Keratinocyte (primary cell): Measurements from ENCODE around the gene SOX10. TPM values are rescaled to one million over a fixed set of nuclear protein-coding genes. Genes with fewer than 3 reads are reported as not detected.

Experiments used
- DNase-seq: peaks from one replicate; pipeline ENCODE4 v3.0.0-alpha.2; 2011; ENCODE audit warnings: low read depth, missing footprints, low spot score
- FAIRE-seq: peaks from 2 replicates; lab custom pipeline; 2011; peaks lifted over from hg19 to GRCh38; lab: Jason Lieb, UNC
- H2AFZ ChIP-seq: 2 replicates; pipeline ENCODE4 v1.6.0; 2012; ENCODE audit warnings: low read length, control low read depth, inconsistent platforms; ENCODE audit not compliant: control insufficient read depth
- H3K27ac ChIP-seq: 2 replicates; pipeline ENCODE4 v1.5.1; 2011; ENCODE audit warnings: low read length; ENCODE audit not compliant: control insufficient read depth, insufficient read depth
- H3K27me3 ChIP-seq: 3 replicates; pipeline ENCODE4 v1.6.0; 2011; ENCODE audit warnings: low read length; ENCODE audit not compliant: control insufficient read depth, insufficient read depth; ENCODE audit errors: extremely low read depth
- H3K36me3 ChIP-seq, 2 experiments: 2 replicates in 1 of 2; 3 replicates in 1 of 2; pipeline ENCODE4 v1.5.1; 2011; ENCODE audit warnings: low read length in 2 of 2, mild to moderate bottlenecking in 1 of 2; ENCODE audit not compliant: control insufficient read depth in 2 of 2, insufficient read depth in 2 of 2; ENCODE audit errors: extremely low read depth in 1 of 2
- H3K4me1 ChIP-seq: 3 replicates; pipeline ENCODE4 v1.5.1; 2011; ENCODE audit warnings: low read length; ENCODE audit not compliant: control insufficient read depth, insufficient read depth; ENCODE audit errors: extremely low read depth
- H3K4me2 ChIP-seq: 3 replicates; pipeline ENCODE4 v1.6.0; 2011; ENCODE audit warnings: low read depth, low read length; ENCODE audit not compliant: control insufficient read depth, insufficient read depth; ENCODE audit errors: extremely low read depth
- H3K4me3 ChIP-seq, 3 experiments: fragments of 200-600 bp in 1 of 3; sonication (generic) in 1 of 3; 2 replicates in 2 of 3; 3 replicates in 1 of 3; pipeline ENCODE4 v1.5.1; 2011 to 2016; ENCODE audit warnings: low read length in 3 of 3, mild to moderate bottlenecking in 3 of 3, control low read depth in 2 of 3, inconsistent platforms in 1 of 3, low read depth in 1 of 3, mixed read lengths in 1 of 3, mixed run types in 1 of 3, moderate library complexity in 1 of 3; ENCODE audit not compliant: control insufficient read depth in 2 of 3, insufficient read depth in 2 of 3; ENCODE audit errors: extremely low read depth in 1 of 3
- H3K79me2 ChIP-seq: 2 replicates; pipeline ENCODE4 v1.6.0; 2012; ENCODE audit warnings: low read length; ENCODE audit not compliant: control insufficient read depth, insufficient read depth
- H3K9ac ChIP-seq: 3 replicates; pipeline ENCODE4 v1.6.0; 2011; ENCODE audit warnings: low read length; ENCODE audit not compliant: control insufficient read depth, insufficient read depth; ENCODE audit errors: extremely low read depth
- H3K9me1 ChIP-seq: 3 replicates; pipeline ENCODE4 v1.6.0; 2011; ENCODE audit warnings: low read length; ENCODE audit not compliant: control insufficient read depth, insufficient read depth; ENCODE audit errors: extremely low read depth
- H3K9me3 ChIP-seq: 2 replicates; pipeline ENCODE4 v1.5.1; 2012; ENCODE audit warnings: low read depth, low read length; ENCODE audit not compliant: control insufficient read depth
- H4K20me1 ChIP-seq: 3 replicates; pipeline ENCODE4 v1.6.0; 2011; ENCODE audit warnings: low read length; ENCODE audit not compliant: control insufficient read depth, insufficient read depth; ENCODE audit errors: extremely low read depth
- CTCF ChIP-seq, 3 experiments: IDR thresholded peaks in 1 of 3; conservative IDR thresholded peaks in 1 of 3; optimal IDR thresholded peaks in 1 of 3; 2 replicates in 2 of 3; 3 replicates in 1 of 3; pipeline versions ENCODE3 to v1.5.1; 2011; ENCODE audit warnings: low read length in 3 of 3, mild to moderate bottlenecking in 3 of 3, moderate library complexity in 2 of 3, control low read depth in 1 of 3, inconsistent platforms in 1 of 3; ENCODE audit not compliant: insufficient read depth in 2 of 3; ENCODE audit errors: extremely low read depth in 1 of 3
- EZH2 ChIP-seq: IDR thresholded peaks from one replicate; pipeline ENCODE4 v1.6.1; 2012; ENCODE audit warnings: inconsistent platforms, mild to moderate bottlenecking, low read length, moderate library complexity
- dilution Hi-C: fragments of 300-500 bp; cut with MboI; formaldehyde crosslinking; loops from one replicate; pipeline ENCODE4 v1.7.0; 2020; ENCODE audit warnings: low sequenced_read_pairs; ENCODE audit not compliant: extremely low pct_ligation_motif_present
- polyA plus RNA-seq, 5 experiments: library from polyadenylated mRNA; depleted of rRNA in 3 of 5; stranded (reverse) in 3 of 5; stranded (forward) in 1 of 5; unstranded in 1 of 5; fragments of >200 nt; gene quantifications; 1 replicate in 1 of 5; 2 replicates in 3 of 5; 3 replicates in 1 of 5; pipeline versions ENCODE4 v1.2.1 to v1.2.3, GENCODE V29; 2011 to 2012; ENCODE audit warnings: missing spikeins in 2 of 5, low read depth in 1 of 5, low replicate concordance in 1 of 5

The SOX10 gene
- polyA plus RNA-seq, 1 donor (not counting 4 experiments of a cell fraction or from before 2014, with no cell fraction given), result not detected

- Histone ChIP-seq H3K79me2 (no peaks in the 10 kb centered on the region), H3K9me1 (no peaks in the 10 kb centered on the region), H3K4me3 (no peak overlapping the region), H3K27ac (no peak overlapping the region), H3K36me3 (no peaks in the 10 kb centered on the region), H4K20me1 (no peaks in the 10 kb centered on the region), H3K4me1 (peaks cover 10% of the 10 kb centered on the region), H2AFZ (no peak overlapping the region), H3K9ac (no peak overlapping the region), H3K9me3 (no peaks in the 10 kb centered on the region), H3K27me3 (peaks cover 6% of the 10 kb centered on the region), H3K4me2 (no peak overlapping the region)
- dilution Hi-C loops, result no loop called here
- DNase-seq, result no peak
- no peak for FAIRE-seq
- TF ChIP-seq EZH2 (no peak), CTCF (optimal IDR thresholded peaks at IDR 0.05 in 1 of 3, IDR thresholded peaks at IDR 0.05 in 1 of 3, conservative IDR thresholded peaks at IDR 0.05 in 1 of 3; ENCODE audit: extremely low read depth in 1 of 3, insufficient read depth in 2 of 3, low read length in 3 of 3) (no peak)
Measured at GRCh38 chr22:38030311-38031133, 46.2 kb upstream of the SOX10 start.

GRCh38 chr22:38029901-38030300 is 45.5 kb upstream of the SOX10 start:
- H3K27me3 ChIP-seq, result peaks cover 6% of the 10 kb centered on the region

More at GRCh38 chr22:38029901-38030300, 45.5 kb upstream of the SOX10 start:
- dilution Hi-C loops, result no loop called here
- Histone ChIP-seq H3K27ac (no peak overlapping the region), H3K9ac (no peak overlapping the region), H2AFZ (no peak overlapping the region), H4K20me1 (no peaks in the 10 kb centered on the region), H3K79me2 (no peaks in the 10 kb centered on the region), H3K4me3 (no peak overlapping the region), H3K36me3 (no peaks in the 10 kb centered on the region), H3K4me1 (peaks cover 8% of the 10 kb centered on the region), H3K9me1 (no peaks in the 10 kb centered on the region), H3K9me3 (no peaks in the 10 kb centered on the region), H3K4me2 (no peak overlapping the region)
- DNase-seq, result no peak
- TF ChIP-seq EZH2 (no peak), CTCF (optimal IDR thresholded peaks at IDR 0.05 in 1 of 3, IDR thresholded peaks at IDR 0.05 in 1 of 3, conservative IDR thresholded peaks at IDR 0.05 in 1 of 3; ENCODE audit: extremely low read depth in 1 of 3, insufficient read depth in 2 of 3, low read length in 3 of 3) (no peak)
- FAIRE-seq, result no peak
